ENCODE measurements around the gene MBD6. TPM values are rescaled to one million over a fixed set of nuclear protein-coding genes. Genes with fewer than 3 reads are reported as not detected.
"Not testable (repeated sequence)": the region's sequence is repeated elsewhere in the genome, so short reads cannot be mapped to it uniquely, and the experiment has no call there.

Gene MBD6
- total RNA-seq, 1 experiment from 2014 or later = 66.8 TPM

- Histone ChIP-seq H3K9ac (ENCODE audit: extremely low read depth, insufficient read length, low read length) (no peak overlapping the region), H3K23ac (ENCODE audit: insufficient read length, low read depth, low read length) (no peak overlapping the region), H2BK15ac (ENCODE audit: low read depth, low read length) (no peak overlapping the region), H4K91ac (ENCODE audit: insufficient read length, low read depth, low read length) (no peak overlapping the region), H3K18ac (ENCODE audit: insufficient read length, low read depth, low read length) (no peak overlapping the region), H4K20me1 (ENCODE audit: control insufficient read depth, insufficient read depth, insufficient read length) (no peaks in the 10 kb centered on the region), H3K9me3 (ENCODE audit: control insufficient read depth, low read depth, low read length) (no peaks in the 10 kb centered on the region), H3K27me3 (ENCODE audit: insufficient read depth, low read length) (no peaks in the 10 kb centered on the region), H3K4ac (ENCODE audit: low read depth, low read length) (no peak overlapping the region), H2BK12ac (ENCODE audit: insufficient read length, low read depth, low read length) (no peak overlapping the region), H3K4me2 (ENCODE audit: insufficient read depth, insufficient read length, low read length) (no peak overlapping the region), H3K4me1 (ENCODE audit: insufficient read depth, low read length) (no peaks in the 10 kb centered on the region), H3K79me2 (ENCODE audit: insufficient read depth, low read length) (0 out of 2 replicates have a peak, but pooled peaks cover 1% of the 10 kb centered on the region), H3K14ac (ENCODE audit: insufficient read depth, low read length) (no peak overlapping the region), H2BK120ac (ENCODE audit: low read depth, low read length, poor library complexity, severe bottlenecking) (no peak overlapping the region), H3K79me1 (ENCODE audit: insufficient read depth, low read depth, low read length, poor library complexity, severe bottlenecking) (no peaks in the 10 kb centered on the region), H2BK20ac (ENCODE audit: low read depth, low read length, poor library complexity, severe bottlenecking) (no peak overlapping the region), H3K23me2 (ENCODE audit: insufficient read length, low read depth, low read length, poor library complexity, severe bottlenecking) (no peaks in the 10 kb centered on the region), H2AFZ (ENCODE audit: low read length) (no peak overlapping the region), H4K8ac (replicated peaks; ENCODE audit: insufficient read length, low read depth, low read length) (no peak overlapping the region), H2AK5ac (ENCODE audit: insufficient read length, low read length) (no peak overlapping the region), H3K56ac (ENCODE audit: insufficient read length, low read depth, low read length) (no peak overlapping the region), H2BK5ac (ENCODE audit: insufficient read length, low read length) (no peak overlapping the region), H3K27ac (ENCODE audit: insufficient read length, low read depth, low read length) (no peak overlapping the region), H4K5ac (ENCODE audit: insufficient read length, low read depth, low read length) (no peak overlapping the region), H3T11ph (ENCODE audit: low read length) (no peak overlapping the region)
- H3K4me3 Mint-ChIP-seq = no peak overlapping the region
- peaks cover 76 to 94% (median 82%) of the 10 kb centered on the region in 3 experiments; a peak in 6 of 7 replicates for H3K36me3 Mint-ChIP-seq (ENCODE audit: insufficient read depth in 1 of 3, low read depth in 3 of 3)
- peaks cover 0 to 2% of the 10 kb centered on the region in 2 experiments; a peak in 1 of 5 replicates for H3K9me3 Mint-ChIP-seq
- H3K27me3 Mint-ChIP-seq (ENCODE audit: low read depth) = 0 out of 2 replicates have a peak, but pooled peaks cover 2% of the 10 kb centered on the region
- TF ChIP-seq, protein P1, sequence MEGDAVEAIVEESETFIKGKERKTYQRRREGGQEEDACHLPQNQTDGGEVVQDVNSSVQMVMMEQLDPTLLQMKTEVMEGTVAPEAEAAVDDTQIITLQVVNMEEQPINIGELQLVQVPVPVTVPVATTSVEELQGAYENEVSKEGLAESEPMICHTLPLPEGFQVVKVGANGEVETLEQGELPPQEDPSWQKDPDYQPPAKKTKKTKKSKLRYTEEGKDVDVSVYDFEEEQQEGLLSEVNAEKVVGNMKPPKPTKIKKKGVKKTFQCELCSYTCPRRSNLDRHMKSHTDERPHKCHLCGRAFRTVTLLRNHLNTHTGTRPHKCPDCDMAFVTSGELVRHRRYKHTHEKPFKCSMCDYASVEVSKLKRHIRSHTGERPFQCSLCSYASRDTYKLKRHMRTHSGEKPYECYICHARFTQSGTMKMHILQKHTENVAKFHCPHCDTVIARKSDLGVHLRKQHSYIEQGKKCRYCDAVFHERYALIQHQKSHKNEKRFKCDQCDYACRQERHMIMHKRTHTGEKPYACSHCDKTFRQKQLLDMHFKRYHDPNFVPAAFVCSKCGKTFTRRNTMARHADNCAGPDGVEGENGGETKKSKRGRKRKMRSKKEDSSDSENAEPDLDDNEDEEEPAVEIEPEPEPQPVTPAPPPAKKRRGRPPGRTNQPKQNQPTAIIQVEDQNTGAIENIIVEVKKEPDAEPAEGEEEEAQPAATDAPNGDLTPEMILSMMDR (conservative IDR thresholded peaks at IDR 0.05) = no peak
- no CpG with 5 or more reads among the region's 5 CpGs for WGBS (ENCODE audit: extremely low coverage, insufficient read length, low lambda C conversion rate)
- DNase-seq = no peak
- no peak overlapping the region for H3K27ac Mint-ChIP-seq
- peaks cover 2 to 5% of the 10 kb centered on the region in 2 experiments for H3K4me1 Mint-ChIP-seq
Measured at GRCh38 chr12:57513266-57513665, 9.4 kb upstream of the MBD6 start.

DNA sequence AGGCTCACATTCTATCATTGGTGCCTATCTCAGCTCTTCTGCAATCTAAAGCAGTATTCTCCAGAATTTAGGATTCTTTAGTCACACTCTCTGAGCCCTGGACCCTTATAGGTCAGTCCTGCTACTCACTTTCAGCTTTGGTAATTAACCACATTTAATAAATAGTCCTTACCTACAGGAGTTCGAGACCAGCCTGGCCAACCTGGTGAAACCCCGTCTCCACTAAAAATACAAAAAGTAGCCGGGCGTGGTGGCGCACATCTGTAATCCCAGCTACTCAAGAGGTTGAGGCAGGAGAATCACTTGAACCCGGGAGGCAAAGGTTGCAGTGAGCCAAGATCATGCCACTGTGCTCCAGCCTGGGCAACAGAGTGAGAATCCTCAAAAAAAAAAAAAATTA is 8.9 kb upstream of the MBD6 start:
- H2BK12ac ChIP-seq (ENCODE audit: insufficient read length, low read depth, low read length); H3K9me3 Mint-ChIP-seq; H2AFZ ChIP-seq (ENCODE audit: low read length); H4K20me1 ChIP-seq (ENCODE audit: control insufficient read depth, insufficient read depth, insufficient read length); H3K4me2 ChIP-seq (ENCODE audit: insufficient read depth, insufficient read length, low read length); H2BK15ac ChIP-seq (ENCODE audit: low read depth, low read length); H3K4ac ChIP-seq (ENCODE audit: low read depth, low read length); H3K9me3 ChIP-seq (ENCODE audit: control insufficient read depth, low read depth, low read length); H3K23ac ChIP-seq (ENCODE audit: insufficient read length, low read depth, low read length); H3K27me3 ChIP-seq (ENCODE audit: insufficient read depth, low read length); H2BK20ac ChIP-seq (ENCODE audit: low read depth, low read length, poor library complexity, severe bottlenecking); H3K56ac ChIP-seq (ENCODE audit: insufficient read length, low read depth, low read length); H3K27ac Mint-ChIP-seq; H4K5ac ChIP-seq (ENCODE audit: insufficient read length, low read depth, low read length); H3K23me2 ChIP-seq (ENCODE audit: insufficient read length, low read depth, low read length, poor library complexity, severe bottlenecking); H3K9ac ChIP-seq (ENCODE audit: extremely low read depth, insufficient read length, low read length); H3K18ac ChIP-seq (ENCODE audit: insufficient read length, low read depth, low read length); H4K8ac ChIP-seq (replicated peaks; ENCODE audit: insufficient read length, low read depth, low read length); H3K79me2 ChIP-seq (ENCODE audit: insufficient read depth, low read length); H3K79me1 ChIP-seq (ENCODE audit: insufficient read depth, low read depth, low read length, poor library complexity, severe bottlenecking); H4K91ac ChIP-seq (ENCODE audit: insufficient read length, low read depth, low read length); H2AK5ac ChIP-seq (ENCODE audit: insufficient read length, low read length); H3K27me3 Mint-ChIP-seq (ENCODE audit: low read depth); H3K14ac ChIP-seq (ENCODE audit: insufficient read depth, low read length); H3K4me1 Mint-ChIP-seq; H2BK5ac ChIP-seq (ENCODE audit: insufficient read length, low read length); H3K4me3 Mint-ChIP-seq; H3T11ph ChIP-seq (ENCODE audit: low read length); DNase-seq; H2BK120ac ChIP-seq (ENCODE audit: low read depth, low read length, poor library complexity, severe bottlenecking); H3K27ac ChIP-seq (ENCODE audit: insufficient read length, low read depth, low read length); H3K4me1 ChIP-seq (ENCODE audit: insufficient read depth, low read length): not testable (repeated sequence)
- WGBS (ENCODE audit: extremely low coverage, insufficient read length, low lambda C conversion rate) = no CpG with 5 or more reads among the region's 6 CpGs
- peaks cover 75 to 94% (median 82%) of the 10 kb centered on the region in 3 experiments; a peak in 6 of 7 replicates for H3K36me3 Mint-ChIP-seq (ENCODE audit: insufficient read depth in 1 of 3, low read depth in 3 of 3)

All from H9 (cell line).